PFSK-1 (cell line): ENCODE data around the gene KLHL3.

Source experiments
- FOXP2 ChIP-seq: optimal IDR thresholded peaks from 2 replicates; pipeline ENCODE3; 2011; ENCODE audit warnings: borderline replicate concordance, control low read depth, inconsistent platforms; ENCODE audit not compliant: insufficient read depth; ENCODE audit errors: extremely low read length, extremely low read depth
- POLR2AphosphoS5 ChIP-seq: IDR thresholded peaks from 2 replicates; pipeline ENCODE4 v1.6.1; 2012; ENCODE audit warnings: low read depth, mild to moderate bottlenecking, control low read depth, low read length, moderate library complexity
- SIN3A ChIP-seq: IDR thresholded peaks from 2 replicates; pipeline ENCODE4 v1.6.1; 2012; ENCODE audit warnings: mild to moderate bottlenecking, low read length, moderate library complexity, borderline replicate concordance; ENCODE audit not compliant: insufficient read depth
- TAF1 ChIP-seq: IDR thresholded peaks from 2 replicates; pipeline ENCODE4 v1.6.1; 2012; ENCODE audit warnings: low read length, control low read depth, borderline replicate concordance; ENCODE audit not compliant: insufficient read depth
- TF ChIP-seq, protein P1 (sequence below), 2 experiments: IDR thresholded peaks; 2 replicates each; pipeline versions ENCODE4 v1.6.1 to v1.8.0; 2011 to 2012; ENCODE audit warnings: low read depth in 2 of 2, low read length in 2 of 2, control low read depth in 1 of 2, inconsistent platforms in 1 of 2, mild to moderate bottlenecking in 1 of 2, moderate library complexity in 1 of 2; ENCODE audit not compliant: insufficient read depth in 1 of 2

Gene KLHL3

DNA sequence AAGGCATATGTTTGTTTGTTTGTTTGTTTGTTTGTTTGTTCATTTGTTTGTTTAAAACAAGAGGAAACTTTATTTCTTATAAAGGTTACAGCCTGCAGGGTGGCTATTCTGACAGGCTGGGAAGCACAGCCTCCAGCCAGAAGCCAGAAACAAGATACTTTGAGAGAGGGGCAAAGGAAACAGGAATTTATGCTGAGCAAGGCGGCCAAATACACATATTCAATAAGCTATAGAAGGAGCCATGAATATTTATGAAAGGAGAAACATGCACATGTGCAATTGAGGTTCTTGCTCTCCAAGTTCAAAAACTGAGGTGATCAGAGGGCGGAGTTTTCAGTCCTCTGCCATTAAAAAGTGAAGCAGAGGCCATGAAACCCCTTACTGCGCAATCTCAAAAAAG is 19.6 kb downstream of the KLHL3 start:
- TF ChIP-seq SIN3A (no peak), FOXP2 (no peak), POLR2AphosphoS5 (no peak), TAF1 (no peak)
- TF ChIP-seq, protein P1, sequence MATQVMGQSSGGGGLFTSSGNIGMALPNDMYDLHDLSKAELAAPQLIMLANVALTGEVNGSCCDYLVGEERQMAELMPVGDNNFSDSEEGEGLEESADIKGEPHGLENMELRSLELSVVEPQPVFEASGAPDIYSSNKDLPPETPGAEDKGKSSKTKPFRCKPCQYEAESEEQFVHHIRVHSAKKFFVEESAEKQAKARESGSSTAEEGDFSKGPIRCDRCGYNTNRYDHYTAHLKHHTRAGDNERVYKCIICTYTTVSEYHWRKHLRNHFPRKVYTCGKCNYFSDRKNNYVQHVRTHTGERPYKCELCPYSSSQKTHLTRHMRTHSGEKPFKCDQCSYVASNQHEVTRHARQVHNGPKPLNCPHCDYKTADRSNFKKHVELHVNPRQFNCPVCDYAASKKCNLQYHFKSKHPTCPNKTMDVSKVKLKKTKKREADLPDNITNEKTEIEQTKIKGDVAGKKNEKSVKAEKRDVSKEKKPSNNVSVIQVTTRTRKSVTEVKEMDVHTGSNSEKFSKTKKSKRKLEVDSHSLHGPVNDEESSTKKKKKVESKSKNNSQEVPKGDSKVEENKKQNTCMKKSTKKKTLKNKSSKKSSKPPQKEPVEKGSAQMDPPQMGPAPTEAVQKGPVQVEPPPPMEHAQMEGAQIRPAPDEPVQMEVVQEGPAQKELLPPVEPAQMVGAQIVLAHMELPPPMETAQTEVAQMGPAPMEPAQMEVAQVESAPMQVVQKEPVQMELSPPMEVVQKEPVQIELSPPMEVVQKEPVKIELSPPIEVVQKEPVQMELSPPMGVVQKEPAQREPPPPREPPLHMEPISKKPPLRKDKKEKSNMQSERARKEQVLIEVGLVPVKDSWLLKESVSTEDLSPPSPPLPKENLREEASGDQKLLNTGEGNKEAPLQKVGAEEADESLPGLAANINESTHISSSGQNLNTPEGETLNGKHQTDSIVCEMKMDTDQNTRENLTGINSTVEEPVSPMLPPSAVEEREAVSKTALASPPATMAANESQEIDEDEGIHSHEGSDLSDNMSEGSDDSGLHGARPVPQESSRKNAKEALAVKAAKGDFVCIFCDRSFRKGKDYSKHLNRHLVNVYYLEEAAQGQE (IDR thresholded peaks at IDR 0.05; ENCODE audit: insufficient read depth in 1 of 2, low read depth in 2 of 2, low read length in 2 of 2), result no peak

DNA sequence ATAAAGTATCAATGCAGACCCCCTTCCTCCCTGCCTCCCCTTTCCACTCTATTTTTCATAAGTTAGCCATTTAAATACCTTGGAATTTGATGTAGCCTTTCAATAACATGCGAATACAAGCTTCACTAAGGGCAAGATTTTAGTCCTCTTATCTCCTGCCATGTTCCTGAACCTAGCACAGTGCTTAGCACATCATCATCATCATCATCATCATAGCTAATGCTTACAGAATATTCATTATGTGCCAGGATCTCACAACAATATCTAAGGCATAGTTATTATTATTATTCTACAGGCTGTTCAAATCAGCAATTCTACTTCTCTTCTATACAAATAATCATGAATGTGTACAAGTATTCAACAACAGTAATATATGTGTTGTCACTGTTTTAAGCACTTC is 20.4 kb downstream of the KLHL3 start:
- no peak for TF ChIP-seq TAF1
- TF ChIP-seq FOXP2, result no peak

DNA sequence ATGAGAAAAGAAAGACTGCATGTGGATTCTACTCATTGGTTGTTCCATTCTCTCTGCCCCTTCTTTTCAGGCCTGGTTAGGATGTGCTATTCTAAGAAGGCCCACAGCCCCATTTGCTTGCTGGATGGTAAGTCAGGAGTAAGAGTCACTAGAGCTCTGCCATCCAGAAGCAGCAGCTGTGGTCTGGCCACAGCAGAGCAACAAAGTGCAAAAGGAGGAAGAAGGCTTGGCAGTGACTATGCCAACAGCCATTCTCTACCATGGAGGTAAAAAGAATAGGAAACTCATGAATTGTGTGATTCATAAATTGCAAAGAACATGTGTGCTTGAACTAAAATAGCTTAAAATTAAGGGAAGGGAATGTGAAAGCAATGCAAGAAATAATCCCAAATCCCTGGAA is 20.9 kb downstream of the KLHL3 start:
- TF ChIP-seq POLR2AphosphoS5 (no peak), TAF1 (no peak), SIN3A (no peak), FOXP2 (no peak)
- TF ChIP-seq, protein P1 (IDR thresholded peaks at IDR 0.05; ENCODE audit: insufficient read depth in 1 of 2, low read depth in 2 of 2, low read length in 2 of 2), result no peak

DNA sequence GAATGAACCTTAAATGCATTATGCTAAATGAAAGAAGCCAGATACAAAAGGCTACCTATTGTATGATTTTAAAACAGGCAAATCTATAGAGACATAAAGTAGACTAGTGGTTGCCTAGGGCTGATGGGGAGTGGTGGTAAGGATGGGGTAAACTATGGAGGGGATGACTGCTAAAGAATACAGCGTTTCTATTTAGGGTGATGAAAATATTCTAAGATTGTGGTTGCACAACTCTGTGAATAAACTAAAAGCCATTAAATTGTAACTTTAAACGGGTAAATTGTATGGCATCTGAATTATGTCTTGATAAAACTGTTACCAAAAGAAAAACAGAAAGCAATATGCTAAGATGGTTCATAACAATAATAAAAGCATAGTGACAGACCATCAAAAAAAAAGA is 21.4 kb downstream of the KLHL3 start:
- TF ChIP-seq SIN3A (no peak), TAF1 (no peak), FOXP2 (no peak), POLR2AphosphoS5 (no peak)
- TF ChIP-seq, protein P1 (IDR thresholded peaks at IDR 0.05; ENCODE audit: insufficient read depth in 1 of 2, low read depth in 2 of 2, low read length in 2 of 2), result no peak

DNA sequence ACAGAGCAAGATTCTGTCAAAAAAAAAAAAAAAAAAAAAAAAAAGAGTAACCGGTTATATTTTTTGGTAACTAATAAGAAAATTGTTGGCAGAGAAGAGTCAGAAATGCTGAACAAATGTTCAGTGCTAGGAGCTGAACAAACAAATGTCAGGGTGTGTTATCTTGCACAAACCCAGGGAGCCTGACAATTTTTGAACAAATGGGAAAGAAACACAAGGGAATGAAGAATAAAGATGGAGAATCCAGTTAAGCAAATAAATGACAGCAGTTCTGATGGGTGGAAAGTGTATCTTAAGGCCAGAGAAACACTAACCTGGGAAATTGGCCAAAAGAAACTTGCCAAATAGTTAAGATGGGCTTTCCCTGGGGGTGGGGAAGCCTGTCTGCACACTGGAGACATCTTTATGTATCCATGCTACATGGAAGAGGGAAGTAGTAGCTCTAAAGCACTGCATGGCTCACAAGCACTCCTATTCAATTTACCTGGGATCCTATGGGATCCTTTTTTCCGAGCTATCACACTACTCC is 23.7 kb downstream of the KLHL3 start:
- TF ChIP-seq TAF1 (no peak), POLR2AphosphoS5 (no peak), FOXP2 (no peak), SIN3A (no peak)
- TF ChIP-seq, protein P1 (IDR thresholded peaks at IDR 0.05; ENCODE audit: insufficient read depth in 1 of 2, low read depth in 2 of 2, low read length in 2 of 2), result no peak
